Ureter (tissue), 1 donor: ENCODE measurements around the gene MRPL46. TPM values are rescaled to one million over a fixed set of nuclear protein-coding genes. Genes with fewer than 3 reads are reported as not detected.

Experiments
- DNase-seq: peaks from one replicate; pipeline ENCODE4 v3.0.0-alpha.2; 2020; ENCODE audit warnings: low spot score
- total RNA-seq: library from RNA; stranded (reverse); gene quantifications from one replicate; pipeline ENCODE4 v1.2.4, GENCODE V29; 2023
- donor health status: DM: yes; HTN: yes; CAD: no.

MRPL46 gene
- total RNA-seq = 31.0 TPM

DNA sequence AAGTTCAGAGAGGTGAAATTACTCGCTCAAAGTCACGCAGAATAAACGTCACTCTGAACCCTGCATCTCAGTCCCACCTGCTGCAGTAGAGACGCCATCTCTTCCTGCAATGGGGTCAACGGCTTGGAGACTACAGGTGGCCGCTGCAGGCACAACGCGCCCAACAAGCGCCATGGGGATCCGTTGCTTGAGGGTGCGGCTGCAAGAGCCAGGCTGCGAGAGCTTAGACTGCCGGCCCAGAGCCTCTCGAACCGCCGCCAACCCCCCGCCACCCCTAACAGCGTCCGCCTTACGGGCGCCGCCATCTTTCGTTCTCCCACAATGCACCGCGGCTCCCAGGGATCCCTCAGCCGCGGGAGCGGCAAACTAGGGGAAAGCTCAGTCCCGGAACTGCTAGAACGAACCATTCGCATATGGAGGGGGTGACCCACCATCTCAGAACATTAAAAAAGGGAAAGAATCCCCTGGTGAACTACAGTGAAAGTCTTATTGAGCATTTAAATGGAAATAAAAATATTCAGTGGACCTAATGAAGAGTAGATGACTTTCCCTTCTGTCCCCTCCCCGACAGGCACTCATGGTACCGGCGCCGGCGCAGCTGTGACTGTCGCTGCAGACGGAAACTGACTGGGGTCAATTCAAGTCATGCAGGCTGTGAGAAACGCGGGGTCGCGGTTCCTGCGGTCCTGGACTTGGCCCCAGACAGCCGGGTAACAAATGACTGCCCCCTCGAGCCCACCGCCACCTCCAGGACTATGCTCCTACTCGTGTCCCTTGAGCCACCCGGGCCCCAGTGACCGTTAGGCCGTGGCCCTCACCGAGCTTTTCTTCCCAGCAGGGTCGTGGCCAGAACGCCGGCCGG lies at the start of gene MRPL46, which contains the start of gene MRPS11:
Gene MRPL46 (minus strand): TSS at position 316 of the 862 bp plus-strand sequence. CDS start 11 bp downstream, at position 305.
Gene MRPS11 (plus strand): TSS at position 636 of the 862 bp plus-strand sequence. CDS start 10 bp downstream, at position 646.
- DNase-seq = peak; percentile 91

DNA sequence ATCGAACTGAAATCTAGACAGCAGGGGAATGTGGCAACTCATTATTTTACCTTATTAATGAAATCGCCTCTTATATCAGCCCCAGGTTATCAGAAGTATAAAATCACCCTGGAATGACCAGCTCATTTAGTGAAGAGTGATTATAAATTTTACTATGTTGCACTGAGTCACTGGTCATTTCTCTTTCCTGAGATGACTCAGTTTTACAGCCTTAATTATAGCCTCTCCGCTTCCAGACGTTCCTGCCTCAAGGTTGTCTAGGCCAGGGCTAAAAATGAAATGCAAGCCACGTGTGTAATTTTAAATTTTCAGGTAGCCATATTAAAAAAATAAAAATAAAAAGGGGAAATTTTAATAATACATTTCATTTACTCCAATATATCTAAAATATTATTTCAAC lies 46.0 kb upstream of the MRPL46 start:
- no peak for DNase-seq

DNA sequence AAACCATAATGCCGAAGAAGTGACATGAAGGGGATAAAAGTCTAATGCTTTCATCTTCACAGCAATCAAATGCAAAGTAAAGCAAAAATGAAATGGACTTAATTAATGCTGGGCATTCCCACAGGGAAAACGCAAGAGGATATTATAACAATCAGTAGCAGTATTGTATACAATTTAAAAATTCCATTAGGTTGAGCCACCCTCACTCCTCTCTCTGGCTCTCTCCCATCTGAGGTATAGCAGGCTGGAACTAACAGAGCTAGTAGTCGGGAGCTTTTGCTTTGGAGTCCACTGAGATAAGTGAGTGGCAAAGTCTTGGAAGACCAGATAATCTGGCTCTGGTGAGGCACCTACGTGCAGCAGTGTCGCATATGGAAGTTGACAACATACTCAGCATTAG lies 45.4 kb upstream of the MRPL46 start:
- DNase-seq = no peak

DNA sequence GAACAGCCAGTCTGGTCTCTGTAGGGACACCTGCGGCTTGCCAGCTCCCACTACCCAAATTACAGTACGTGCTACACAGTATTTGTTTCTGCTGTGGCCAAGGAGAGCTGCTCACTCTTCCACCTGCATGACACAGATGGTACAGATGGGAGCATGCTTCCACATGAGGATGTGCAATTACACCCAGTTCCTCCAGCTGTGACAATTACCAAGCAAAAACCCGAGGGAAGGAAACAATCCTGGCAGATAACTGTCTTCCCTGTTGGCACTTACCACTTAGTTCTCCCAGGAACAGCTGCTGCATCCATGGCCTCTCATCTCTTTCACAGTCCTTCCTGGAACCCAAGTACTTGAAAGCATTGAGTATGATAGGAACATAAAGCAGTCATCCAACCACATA lies 44.9 kb upstream of the MRPL46 start:
- DNase-seq = no peak

DNA sequence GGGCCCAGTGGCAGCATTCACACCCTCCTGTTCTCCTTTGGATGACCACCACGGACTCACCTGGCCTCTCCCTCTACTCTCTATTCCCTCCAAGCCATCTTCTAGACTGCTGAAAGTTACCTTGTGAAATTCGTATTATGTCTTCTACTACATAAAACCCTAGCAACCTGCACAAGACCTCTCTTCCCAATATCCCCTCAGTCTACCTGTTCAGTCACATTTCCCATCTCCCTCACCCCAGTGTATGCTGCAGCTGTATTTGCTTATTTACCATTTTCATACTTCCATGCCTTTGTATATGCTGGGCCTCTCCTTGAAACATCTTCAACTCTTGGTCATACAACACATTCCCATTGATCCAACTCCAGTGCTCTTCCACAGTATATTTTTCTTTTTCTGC lies 44.0 kb upstream of the MRPL46 start:
- DNase-seq = no peak

DNA sequence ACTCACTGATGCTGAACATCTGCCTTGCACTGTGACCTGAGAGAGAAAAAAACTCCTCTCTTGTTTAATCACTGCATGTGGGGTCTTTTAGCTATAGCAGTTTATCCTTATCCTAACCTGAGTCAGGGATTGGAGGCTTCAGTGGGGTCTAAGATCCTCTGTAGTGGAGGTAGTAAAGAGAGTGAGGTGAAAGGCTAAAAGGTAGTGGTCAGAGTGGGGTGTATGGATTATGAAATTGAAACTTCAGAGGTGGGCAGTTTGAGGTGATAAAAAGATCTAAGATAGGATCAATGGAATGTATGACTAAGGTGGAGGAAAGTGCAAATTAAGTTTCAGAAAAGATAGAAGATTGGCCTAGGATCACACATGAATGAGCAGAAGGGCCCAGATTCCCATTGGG lies 42.8 kb upstream of the MRPL46 start:
- no peak for DNase-seq

DNA sequence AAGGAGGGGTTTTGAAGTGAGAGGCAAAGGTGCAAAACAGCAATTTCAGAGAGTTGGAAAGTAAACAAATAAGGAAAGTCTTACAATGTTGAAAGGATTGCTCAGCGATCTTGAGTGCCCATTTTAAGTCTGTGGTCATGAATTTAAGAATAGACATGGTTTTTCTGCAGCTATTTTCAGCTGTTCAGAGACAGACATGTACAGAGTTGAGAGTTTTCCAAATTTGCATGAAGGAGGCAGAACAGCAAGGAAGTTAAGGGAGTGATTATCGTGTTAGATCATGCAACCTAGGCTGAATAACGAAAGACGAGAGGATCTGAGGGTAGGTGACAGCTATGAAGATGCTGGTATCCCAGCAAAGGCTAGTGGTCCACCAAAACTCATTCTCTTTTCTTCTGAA lies 42.1 kb upstream of the MRPL46 start:
- no peak for DNase-seq

DNA sequence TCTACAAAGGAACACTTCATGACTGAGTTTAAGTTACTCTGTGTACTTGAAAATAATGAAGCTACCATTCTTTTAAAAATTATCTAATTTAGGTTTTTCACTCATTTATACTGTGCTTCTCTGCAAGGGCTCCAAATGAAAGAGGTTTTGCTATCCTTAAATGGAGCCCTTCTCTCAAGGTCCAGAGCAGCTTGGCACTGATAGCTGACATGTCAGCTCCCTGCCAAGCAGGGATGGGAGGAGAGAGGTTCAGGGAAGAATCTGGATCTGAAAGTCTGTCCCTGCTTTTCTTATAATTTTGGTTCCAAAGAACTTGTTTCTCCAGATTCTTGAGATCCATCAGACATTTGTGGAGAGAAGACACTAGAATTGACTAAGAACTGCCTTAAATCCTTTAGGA lies 39.4 kb upstream of the MRPL46 start:
- no peak for DNase-seq

DNA sequence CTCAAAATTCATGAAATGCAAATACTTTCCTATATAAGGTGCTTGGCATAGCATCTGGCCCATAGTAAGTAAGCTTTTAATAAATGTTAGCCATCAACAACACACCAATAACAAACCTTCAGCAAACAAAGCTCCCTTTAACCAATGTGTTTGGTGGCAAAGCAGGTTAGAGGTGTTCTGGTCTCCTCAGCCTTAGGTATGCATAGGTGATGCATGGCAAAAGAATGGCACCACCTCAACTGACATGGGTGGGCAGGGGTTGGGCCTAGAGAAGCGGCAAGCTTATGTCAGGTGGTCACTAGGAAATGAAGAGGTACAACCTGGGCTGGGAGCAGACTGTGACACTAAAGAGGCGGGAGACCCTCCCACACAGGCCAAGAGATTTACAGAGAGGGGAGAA lies 38.5 kb upstream of the MRPL46 start:
- DNase-seq = no peak

DNA sequence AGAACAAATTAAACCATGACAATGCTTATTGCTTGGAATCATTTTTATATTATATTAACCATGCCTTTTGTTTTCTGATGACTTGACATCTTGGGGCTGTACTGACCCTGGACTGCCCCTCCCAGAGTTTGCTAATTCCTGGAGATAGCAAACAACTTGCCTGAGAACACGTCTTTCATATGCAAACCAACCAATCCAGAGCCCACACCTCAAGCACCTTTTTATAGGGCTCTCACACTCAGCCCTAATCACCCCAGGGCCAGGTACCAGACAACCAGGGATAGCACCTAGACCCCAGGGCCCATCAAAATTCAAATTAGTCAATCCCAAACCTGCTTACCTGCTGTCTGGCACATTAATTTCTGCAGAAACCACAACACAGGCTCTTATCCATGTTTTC lies 37.3 kb upstream of the MRPL46 start:
- no peak for DNase-seq

DNA sequence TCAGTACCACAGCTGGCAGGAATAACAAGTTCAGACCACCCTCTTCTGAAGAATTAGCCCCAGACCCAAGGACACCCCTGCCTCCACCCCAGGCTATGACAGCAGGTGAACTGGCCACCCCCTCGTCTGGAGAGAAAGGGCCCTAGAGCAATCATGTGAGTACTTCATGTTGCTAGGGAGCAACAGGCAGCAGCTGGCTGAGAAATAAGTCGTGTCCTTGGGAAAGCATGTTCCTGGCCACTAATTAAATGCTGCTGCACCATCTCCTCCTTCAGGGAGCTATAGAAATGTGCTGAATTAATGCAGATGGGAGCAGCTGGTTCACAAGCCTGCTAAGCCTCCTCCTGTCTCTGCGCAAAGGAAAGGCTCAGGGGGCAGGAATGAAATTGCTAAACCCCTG lies 31.8 kb upstream of the MRPL46 start:
- DNase-seq = no peak

DNA sequence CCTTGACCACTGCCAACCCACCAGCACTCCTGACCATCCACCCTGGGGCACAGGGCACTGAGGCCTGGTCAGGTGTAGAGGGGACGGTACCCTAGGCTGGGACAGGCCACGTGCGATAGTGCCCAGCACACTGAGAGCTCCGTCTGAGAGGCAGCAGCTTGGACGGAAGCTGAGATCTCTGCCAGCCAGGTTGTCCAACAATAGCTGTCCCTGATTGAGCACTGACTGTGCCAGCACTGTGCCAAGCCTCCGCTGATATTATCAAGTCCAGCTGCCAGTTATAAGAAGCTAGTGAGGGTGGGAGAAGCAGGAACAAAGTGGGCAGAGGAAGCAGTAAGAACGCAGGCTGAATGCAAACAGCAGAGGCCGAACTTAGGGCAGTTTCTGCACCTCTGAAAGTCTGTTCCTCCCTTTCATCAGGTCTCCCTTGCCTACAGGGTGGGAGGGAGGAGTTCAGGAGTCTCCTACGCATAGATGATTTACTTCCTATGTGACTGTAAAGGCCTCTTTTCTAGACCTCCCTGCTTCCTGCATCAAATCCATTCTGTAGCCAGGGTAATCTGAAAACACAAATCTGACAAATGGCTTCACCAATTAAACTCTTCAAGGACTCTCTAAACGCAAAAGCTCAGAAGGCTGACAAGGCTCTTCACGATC lies 30.0 kb upstream of the MRPL46 start:
- no peak for DNase-seq

DNA sequence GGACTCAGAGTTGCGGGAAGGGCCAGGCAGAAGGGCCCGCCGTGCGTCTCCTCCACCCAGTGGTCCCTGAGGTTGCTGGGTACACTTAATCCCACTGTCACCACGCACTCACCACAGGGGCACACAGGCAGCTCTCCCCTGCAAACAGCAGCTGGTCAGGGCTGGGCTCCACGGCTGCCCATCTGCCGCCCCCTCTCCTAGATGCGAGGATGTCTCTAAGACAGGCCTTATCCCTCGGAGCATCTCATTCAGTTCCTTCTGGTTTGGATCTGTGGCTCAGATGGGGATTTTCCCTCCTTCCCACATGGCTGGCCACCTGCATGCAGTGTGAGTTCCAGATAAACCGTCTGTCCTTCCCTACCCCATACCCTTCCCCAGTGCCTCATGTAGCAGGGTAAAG lies 26.7 kb upstream of the MRPL46 start:
- no peak for DNase-seq

DNA sequence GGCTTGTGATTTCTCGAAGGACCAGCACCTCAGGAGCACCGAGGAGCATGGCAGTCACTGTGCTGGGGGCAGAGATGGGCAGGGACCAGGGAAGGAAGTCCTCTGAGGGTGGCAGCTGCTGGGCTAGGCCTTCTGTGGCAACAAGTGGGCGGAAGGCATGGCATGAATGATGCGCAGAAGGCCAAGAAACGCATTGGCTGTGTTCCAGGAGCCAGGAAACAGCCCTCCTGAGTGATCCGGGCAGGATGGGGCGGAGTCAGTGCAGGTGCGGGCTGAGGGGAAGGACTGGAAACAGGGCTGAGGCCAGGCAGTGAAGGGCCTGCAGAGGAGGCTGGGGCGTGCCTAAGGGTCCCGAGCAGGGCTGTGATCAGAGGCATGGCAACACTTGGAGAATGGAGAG lies 24.0 kb upstream of the MRPL46 start:
- DNase-seq = no peak

DNA sequence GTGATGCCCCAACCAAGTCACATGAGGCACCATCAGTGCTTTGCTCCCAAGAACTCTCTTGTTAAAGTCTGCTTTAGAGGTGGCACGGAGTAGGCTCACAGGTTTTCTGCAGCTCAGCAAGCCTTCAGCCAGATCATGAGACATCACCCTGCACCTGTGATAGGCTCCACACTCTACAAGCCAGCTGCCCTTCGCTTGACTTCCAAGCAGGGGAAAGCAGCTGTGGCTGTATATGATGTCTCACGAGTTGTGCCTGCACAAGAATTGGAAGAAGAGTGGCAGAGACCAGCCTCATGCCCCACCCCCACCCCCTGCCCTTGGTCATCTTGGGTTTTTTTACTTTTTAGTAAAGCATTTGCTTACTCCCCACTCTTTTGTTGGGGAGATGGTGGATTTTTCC lies 22.8 kb upstream of the MRPL46 start:
- no peak for DNase-seq

DNA sequence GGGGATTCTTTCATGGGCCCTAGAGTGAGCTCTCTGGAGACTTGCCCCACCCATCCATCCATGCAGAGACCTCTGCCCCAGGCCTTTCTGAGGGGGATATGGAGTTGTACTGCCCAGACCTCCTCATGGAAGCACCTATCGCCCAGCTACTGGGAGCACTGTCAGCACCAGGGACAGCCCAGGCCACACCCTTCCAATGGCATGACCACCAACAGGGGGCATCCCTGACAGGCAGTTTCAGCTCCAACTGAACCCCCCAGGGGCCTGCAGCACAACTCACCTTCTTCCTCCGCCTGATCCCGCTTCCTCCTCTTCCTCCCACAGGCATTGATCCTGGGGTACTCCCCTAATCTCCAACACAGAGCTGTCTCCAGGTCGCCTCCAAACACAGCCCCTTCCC lies 22.1 kb upstream of the MRPL46 start:
- no peak for DNase-seq

DNA sequence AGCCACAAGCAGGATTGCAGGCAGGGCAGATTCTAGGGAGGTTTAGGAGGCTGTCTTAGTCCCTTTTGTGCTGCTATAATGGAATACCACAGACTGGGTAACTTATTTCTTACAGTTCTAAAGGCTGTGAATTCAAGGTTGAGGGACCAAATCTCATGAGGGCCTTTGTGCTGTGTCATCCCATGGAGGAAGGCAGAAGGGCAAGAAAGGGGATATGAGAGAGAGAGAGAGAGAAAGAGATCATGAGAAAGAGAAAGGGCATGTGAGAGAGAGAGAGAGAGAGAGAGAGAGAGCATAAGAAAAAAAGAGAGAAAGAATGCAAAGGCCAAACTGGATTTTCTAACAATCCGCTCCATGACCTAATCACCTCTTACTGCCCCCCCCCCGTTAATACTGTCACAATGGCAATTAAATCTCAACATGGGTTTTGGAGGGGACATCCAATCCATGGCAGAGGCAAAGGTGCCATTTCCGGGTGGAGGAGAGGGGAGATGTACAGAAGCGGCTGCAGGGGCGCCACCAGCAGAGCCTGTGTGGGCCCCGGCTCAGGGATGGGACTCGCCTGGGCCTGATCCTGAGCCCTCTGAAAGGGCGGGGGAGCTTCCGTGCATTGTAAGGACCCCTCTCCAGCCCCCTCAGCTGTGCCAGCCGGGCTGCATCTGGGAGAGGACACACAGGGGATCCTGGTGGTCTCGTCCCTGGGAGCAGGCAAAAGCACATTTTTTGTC lies 20.8 kb upstream of the MRPL46 start:
- no peak for DNase-seq

DNA sequence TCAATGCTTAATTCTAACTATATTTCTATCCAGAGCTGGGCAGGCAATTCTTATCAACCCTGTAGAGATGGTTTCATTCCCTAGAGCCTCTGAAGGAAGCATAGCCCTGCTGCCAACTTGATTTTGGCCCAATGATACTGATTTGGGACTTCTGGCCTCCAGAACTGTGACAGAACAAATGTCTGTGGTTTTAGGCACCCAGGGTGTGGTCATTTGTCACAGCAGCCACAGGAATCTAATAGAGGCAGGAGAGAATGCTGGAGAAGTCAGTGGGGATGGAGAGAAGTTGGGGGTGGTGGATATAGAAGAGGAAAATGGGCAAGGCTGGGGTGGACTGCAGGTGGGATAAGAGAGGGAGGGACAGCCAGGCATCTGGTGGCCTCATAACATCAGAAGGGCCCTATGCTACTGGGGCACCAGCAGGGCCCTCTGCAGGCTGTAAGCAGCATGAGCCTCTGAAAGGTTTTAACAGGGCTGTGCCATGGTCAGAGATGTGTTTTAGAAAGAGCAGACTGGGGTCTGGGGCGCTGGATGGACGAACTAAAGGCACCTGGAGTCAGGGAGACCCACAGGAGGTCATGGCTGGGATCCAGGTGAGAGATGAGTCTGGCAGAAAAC lies 20.1 kb upstream of the MRPL46 start:
- no peak for DNase-seq

DNA sequence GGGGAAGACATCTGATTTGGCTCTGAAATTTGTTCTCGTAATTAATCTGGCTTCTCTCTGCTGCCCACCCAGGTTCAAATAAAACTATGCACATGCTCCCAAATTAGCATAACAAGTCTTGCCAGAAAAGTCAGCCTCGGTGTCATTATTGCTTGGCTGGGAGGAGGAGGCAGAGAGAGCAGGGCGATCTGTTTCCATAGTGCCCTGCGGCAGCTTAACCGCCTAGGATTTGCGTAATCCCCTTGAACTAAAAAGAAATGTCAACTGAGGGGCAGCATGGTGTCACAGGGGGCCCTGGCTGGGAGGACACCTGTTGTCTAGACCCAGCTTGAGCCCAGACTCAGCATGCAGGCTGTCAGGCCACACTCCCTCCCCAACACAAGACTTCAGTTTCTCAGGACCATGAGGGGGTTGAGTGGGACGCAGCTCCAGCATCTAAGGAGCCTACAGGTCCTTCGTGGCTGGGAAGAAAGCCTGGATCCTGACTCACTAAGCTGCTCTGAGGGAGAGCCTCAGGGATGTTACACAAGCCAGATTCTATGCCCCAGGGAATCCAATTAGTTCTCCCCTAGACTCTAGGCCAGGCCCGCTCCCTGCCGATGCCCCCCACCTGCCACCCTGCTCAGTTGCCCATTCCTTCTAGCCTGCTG lies 17.6 kb upstream of the MRPL46 start:
- no peak for DNase-seq

DNA sequence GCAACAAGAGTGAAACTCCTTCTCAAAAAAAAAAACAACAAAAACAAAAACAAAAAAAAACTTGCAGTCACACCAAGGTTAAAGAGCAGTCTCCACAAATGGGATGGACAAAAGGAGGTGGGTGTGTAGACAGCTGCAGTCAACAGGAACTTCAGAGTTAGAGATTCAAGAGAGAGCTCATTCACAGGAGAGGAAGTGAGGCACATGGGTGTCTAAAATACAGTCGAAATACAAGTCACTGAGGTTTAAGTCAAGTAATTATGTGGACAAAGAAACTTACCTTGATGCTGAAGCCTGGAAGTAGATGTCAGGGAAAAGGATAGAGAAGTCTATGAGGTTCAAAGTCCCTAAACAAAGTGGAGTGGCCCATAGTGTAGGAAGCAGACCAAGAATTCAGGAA lies 15.1 kb upstream of the MRPL46 start:
- no peak for DNase-seq

DNA sequence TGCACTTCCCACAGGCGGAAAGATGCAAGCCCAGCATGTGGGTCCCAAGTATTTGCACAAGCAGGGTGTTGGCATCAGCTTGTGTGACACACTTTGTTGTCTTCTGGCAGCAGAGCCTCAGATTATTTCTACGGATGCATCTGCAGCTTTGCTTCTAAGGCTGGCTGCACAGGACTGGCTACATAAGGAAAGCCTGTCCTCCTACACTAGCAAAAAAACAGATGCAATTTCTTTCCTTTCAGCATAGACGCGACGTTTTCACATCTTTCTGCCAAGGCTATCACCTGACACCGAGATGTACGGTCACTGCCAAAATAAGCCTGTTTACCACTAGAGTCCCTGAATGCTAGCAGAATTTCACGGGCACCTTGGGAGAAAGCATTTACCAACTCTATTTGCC lies 13.8 kb upstream of the MRPL46 start:
- no peak for DNase-seq

DNA sequence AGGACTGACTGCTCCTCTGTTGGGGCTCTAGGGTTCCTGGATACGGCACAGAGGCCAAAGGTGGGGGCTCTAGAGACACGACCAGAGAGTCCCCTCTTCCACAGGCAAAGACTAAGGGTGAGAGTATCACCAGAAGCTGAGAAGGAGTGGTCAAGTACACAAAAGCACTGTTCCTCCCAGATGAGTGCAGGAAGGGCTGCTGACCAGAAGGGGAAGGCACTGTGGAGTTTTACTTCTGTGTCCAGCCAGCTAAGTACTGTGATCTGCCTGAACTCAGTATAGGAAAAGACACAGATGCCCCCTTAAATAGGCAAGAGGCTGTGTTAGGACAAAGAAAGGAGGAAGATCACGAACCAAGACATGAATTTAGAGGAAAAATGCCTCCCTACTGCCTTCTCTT lies 12.0 kb upstream of the MRPL46 start:
- DNase-seq = no peak
